GM21786 (cell line): ENCODE results near the gene TPX2.

Experiments
- ATAC-seq: cut with Tn5 transposase; IDR thresholded peaks from one replicate; pipeline ENCODE4 v1.9.1; 2021; ENCODE audit not compliant: unreplicated experiment

TPX2 gene

DNA sequence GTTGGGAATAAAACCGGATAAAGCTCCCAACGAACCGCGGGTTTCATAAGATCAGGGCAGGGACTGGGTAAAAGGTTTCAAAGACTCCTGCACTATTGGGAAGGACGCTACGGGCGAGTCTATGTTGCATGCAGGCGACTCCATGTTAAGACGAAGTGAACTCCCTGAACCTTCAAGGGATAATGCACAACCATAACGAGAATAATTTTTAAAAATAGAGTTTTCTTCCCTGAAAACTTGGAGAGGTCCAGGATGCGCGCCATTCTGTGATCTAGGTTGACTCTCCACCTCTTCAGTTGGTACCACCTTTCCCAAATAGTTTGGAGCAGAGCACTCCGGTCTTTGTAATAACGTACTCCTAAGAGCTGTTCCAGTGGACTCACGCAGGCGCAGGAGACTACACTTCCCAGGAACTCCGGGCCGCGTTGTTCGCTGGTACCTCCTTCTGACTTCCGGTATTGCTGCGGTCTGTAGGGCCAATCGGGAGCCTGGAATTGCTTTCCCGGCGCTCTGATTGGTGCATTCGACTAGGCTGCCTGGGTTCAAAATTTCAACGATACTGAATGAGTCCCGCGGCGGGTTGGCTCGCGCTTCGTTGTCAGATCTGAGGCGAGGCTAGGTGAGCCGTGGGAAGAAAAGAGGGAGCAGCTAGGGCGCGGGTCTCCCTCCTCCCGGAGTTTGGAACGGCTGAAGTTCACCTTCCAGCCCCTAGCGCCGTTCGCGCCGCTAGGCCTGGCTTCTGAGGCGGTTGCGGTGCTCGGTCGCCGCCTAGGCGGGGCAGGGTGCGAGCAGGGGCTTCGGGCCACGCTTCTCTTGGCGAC, at the start of gene TPX2:
TSS of gene TPX2 (plus strand) at position 562 of the 821 bp plus-strand sequence. CDS start 18,187 bp downstream, outside the sequence.
- peak; percentile 97 for ATAC-seq

- no peak for ATAC-seq
Observed at GRCh38 chr20:31690124-31690666, 48.9 kb upstream of the TPX2 start.

GRCh38 chr20:31691646-31692275, 47.3 kb upstream of the TPX2 start:
- peak; percentile 67 for ATAC-seq

DNA sequence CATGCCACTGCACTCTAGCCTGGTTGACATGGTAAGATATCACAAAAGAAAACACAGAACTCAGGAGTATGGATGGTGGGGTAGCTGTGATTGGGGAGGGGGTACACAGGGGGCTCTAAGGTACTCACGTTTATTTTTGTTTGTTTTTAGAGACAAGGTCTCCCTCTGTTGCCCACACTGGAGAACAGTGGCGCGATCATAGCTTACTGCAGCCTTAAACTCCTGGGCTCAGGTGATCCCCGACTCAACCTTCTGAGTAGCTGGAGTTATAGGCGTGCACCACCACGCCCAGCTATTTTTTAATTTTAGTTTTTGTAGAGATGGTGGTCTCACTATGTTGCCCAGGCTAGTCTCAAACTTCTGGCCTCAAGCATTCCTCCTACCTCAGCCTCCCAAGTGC, 45.7 kb upstream of the TPX2 start:
- no peak for ATAC-seq

GRCh38 chr20:31693987-31694661, 45.0 kb upstream of the TPX2 start:
- ATAC-seq = no peak

GRCh38 chr20:31694842-31695593, 44.1 kb upstream of the TPX2 start:
- no peak for ATAC-seq

DNA sequence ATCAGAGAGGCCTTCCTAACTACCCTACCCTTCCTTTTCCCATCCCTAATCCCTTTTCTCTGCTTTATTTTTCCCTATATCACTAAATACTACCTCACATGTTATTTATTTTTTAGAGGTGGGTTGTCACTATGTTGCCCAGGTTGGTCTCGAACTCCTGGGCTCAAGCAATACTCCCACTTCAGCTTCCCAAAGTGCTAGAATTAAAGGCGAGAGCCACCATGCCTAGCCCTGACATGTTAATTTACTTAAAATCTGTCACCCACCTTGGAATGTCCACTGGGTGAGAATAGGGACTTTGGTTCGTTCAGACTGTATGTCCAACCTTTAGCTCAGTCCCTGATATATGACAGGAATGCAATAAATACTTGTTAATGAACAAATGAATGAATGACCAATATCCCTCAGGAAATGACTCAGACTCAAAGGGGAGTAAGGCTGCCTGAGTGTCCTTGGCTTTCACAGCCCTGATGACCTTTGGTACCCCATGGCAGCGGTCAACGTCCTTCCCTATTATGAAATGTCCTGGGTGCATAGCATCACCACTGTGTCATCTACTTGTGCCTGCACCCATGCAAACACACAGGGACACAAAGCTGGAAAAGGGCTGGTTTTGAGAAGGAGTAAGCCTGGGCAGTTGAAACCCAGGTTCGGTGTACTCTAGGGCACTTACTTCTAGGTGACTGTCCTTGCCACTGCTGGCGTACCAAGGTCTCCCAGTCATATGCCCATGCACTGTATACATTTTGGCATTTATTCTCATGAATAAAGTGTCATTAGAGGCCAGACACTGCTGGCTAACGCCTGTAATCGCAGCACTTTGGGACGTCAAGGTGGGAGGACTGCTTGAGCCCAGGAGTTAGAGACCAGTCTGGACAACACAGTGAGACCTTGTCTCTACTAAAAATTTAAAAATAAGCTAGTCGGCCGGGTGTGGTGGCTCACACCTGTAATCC, 43.0 kb upstream of the TPX2 start:
- no peak for ATAC-seq

GRCh38 chr20:31698243-31698802, 40.8 kb upstream of the TPX2 start:
- no peak for ATAC-seq

- peak; percentile 98 for ATAC-seq
Observed at GRCh38 chr20:31698803-31699718, 40.0 kb upstream of the TPX2 start.

DNA sequence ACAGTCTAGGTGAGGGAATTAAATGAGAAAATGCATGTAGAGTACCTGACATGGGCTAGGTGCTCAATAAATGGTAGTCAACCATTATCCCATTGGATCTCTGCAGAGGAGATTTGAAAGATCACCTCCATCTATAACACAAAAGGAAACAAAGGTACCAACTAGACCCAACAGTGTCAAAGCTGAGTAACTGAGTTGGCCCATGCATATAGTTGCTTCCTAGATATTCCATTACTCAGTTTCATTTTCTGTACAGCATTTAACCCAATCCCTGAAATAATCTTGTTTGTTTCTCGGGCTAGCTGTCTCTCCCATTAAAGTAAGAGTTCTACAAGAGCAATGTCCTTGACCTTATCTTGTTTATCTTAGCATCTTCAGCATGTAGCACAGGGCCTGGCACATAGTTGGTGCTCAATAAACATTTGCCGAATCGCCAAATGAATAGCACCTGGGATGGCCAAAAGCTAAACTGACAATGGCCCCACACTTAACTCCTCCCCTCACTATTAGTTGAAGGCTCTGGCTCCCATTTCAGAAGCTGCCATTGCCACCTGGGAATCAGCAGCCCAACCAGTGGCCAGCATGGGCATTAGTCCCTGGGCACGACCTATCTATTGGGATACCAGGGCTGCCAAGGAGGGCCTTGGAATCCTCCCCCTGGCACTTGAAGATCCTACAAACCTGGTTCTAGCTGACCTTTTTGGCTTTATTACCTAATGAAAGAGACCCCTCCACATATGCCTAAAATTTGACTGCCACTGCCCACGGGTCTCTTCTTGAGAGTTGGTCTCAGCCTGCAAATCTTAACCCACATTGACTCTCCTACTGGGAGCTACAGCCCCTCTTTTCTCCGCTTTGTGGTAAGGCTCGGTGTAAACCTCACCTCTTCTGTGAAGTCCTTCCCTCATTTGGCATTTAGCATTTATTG, 39.0 kb upstream of the TPX2 start:
- ATAC-seq = no peak

DNA sequence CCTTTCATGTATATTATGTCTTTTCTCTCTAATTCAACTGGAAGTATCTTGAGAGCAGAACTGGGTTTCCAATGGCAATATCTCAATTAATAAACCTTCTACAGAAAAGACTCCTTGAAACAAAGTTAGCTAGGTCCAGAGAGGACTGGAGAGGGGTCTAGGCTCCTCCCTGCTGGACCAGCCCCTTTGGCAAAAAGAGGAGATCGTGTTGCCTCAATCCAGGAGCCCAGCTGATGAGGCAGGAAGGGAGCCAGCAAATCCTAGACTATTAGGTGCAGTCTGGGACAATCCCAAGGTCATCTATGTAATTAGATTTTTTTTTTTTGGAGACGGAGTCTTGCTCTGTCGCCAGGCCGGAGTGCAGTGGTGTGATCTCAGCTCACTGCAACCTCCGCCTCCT, 38.3 kb upstream of the TPX2 start:
- ATAC-seq = no peak

- no peak for ATAC-seq
Observed at GRCh38 chr20:31701591-31701990, 37.5 kb upstream of the TPX2 start.

DNA sequence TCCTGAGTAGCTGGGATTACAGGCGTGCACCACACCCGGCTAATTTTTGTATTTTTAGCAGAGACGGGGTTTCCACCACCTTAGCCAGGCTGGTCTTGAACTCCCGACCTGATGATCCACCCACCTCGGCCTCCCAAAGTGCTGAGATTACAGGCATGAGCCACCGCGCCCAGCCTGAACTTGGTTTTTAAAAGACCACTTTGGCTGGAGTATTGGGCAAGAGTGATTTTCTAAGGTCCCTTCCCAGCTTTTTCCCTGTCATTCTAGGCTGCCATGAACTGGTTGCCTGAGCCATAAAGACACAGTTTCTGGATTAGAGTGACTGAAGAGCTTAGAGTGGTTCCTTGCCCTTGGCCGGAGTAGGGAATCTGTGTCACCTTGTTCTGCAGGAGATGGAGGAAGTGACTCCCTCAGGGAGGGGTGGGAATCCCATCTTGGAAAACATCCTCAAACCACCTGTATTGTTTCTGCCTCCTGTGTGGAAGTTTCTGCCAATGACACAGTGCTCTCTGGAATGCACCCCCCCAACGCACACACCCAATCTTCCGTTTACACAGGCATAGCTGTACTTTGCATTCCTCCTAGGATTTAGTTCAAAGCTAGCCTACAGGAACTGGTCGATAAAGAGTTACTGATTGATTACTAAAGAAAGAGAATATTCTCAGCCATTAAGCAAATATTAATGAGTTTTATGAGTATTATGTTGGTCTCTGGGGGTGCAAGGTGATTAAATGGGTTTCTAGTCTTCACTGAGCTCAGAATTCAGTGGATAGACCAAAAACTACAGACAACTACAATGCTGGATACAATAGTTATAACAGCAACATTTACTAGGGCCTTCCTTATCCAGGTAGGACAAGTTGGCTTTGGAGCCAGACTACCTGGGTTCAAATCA, 34.6 kb upstream of the TPX2 start:
- no peak for ATAC-seq

DNA sequence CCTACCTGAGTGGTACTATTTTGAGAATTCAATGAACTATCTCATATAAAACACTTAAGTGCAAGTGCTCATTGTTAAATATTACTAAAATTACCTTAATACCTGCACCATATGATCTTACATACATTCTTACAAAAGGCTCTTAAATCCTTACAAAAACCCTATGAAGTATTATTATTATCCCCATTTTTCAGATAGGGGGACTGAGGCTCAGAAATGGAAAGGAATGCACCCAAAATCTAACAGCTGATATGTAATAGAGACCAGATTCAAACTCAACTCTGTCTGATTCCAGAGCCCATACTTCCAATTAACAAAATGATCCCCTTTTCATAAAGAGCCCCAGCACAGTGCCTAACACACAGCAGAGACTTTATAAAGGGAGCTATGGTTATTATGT, 33.9 kb upstream of the TPX2 start:
- no peak for ATAC-seq

- ATAC-seq = peak; percentile 91
Observed at GRCh38 chr20:31705598-31706597, 33.2 kb upstream of the TPX2 start.
